Activated B cell treated with CpG ODN at 0.5 μM for 24 hours (primary cell): ENCODE results near the gene LTBP2. TPM values are rescaled to one million over a fixed set of nuclear protein-coding genes. Genes with fewer than 3 reads are reported as not detected.
"Not testable (repeated sequence)": the region's sequence is repeated elsewhere in the genome, so short reads cannot be mapped to it uniquely, and the experiment has no call there.

Experiments
- ATAC-seq: fragments of 200-7000 bp; cut with Tn5 transposase; one replicate; pipeline ENCODE4 v1.10.0; 2021; ENCODE audit warnings: low read depth, mild to moderate bottlenecking, moderate library complexity
- CTCF ChIA-PET: fragments of 350-600 bp; sonication (Branson Sonifier 250); formaldehyde crosslinking; loops from one replicate; lab custom pipeline; 2021; ENCODE audit warnings: antibody characterized with exemption; lab: Charles Lee
- POLR2A ChIA-PET: fragments of 350-600 bp; sonication (Branson Sonifier 250); formaldehyde crosslinking; loops from one replicate; lab custom pipeline; 2021; ENCODE audit warnings: antibody characterized with exemption; lab: Charles Lee
- DNase-seq: peaks from one replicate; pipeline ENCODE4 v3.0.0; 2022
- H3K27ac Mint-ChIP-seq: one replicate; pipeline ENCODE4 v1.8.0; 2020; ENCODE audit warnings: mixed read lengths
- H3K27me3 Mint-ChIP-seq: one replicate; pipeline ENCODE4 v1.8.0; 2021; ENCODE audit warnings: mixed read lengths
- H3K36me3 Mint-ChIP-seq: one replicate; pipeline ENCODE4 v1.8.0; 2021; ENCODE audit warnings: low read depth, mixed read lengths
- H3K4me1 Mint-ChIP-seq: one replicate; pipeline ENCODE4 v1.8.0; 2021; ENCODE audit warnings: mixed read lengths
- H3K4me3 Mint-ChIP-seq: one replicate; pipeline ENCODE4 v1.8.0; 2020; ENCODE audit warnings: mild to moderate bottlenecking, mixed read lengths
- H3K9me3 Mint-ChIP-seq: one replicate; pipeline ENCODE4 v1.8.0; 2020; ENCODE audit warnings: mixed read lengths
- CTCF ChIP-seq: fragments of 200-600 bp; IDR thresholded peaks from one replicate; pipeline ENCODE4 v1.8.0; 2022; ENCODE audit warnings: antibody characterized with exemption, mild to moderate bottlenecking
- intact Hi-C: fragments of 100-400 bp; cut with micrococcal nuclease; formaldehyde crosslinking; loops from one replicate; pipeline ENCODE4 v1.15.1; 2024
- total RNA-seq: library from RNA; stranded (reverse); gene quantifications from 2 replicates; pipeline ENCODE4 v1.2.3, GENCODE V29; 2022

Gene LTBP2
- total RNA-seq, 1 donor from 2014 or later: 0.11 TPM

GRCh38 chr14:74456684-74457564, 155.1 kb downstream of the LTBP2 start:
- Mint-ChIP-seq H3K27me3 (peaks cover 9% of the 10 kb centered on the region), H3K4me3 (no peak overlapping the region), H3K9me3 (no peaks in the 10 kb centered on the region), H3K36me3 (no peaks in the 10 kb centered on the region), H3K27ac (no peak overlapping the region), H3K4me1 (no peaks in the 10 kb centered on the region)
- CTCF ChIA-PET: no interaction called here
- ATAC-seq (no peak), DNase-seq (no peak)
- no peak for TF ChIP-seq CTCF
- intact Hi-C loops: no loop called here
- POLR2A ChIA-PET: no interaction called here

GRCh38 chr14:74454397-74454796, 157.6 kb downstream of the LTBP2 start:
- H3K9me3 Mint-ChIP-seq, ATAC-seq, H3K4me3 Mint-ChIP-seq, POLR2A ChIA-PET, H3K27ac Mint-ChIP-seq, H3K4me1 Mint-ChIP-seq, DNase-seq, H3K36me3 Mint-ChIP-seq, intact Hi-C loops, CTCF ChIA-PET, H3K27me3 Mint-ChIP-seq: not testable (repeated sequence)

Other genes starting within 250 kb of the LTBP2 start
- not detected in 2 replicates for gene SYNDIG1L, start 186.0 kb downstream of the LTBP2 start, total RNA-seq
- 61.7 and 69.4 TPM in 2 replicates for gene NPC2, start 118.9 kb downstream of the LTBP2 start, total RNA-seq
- gene ISCA2, start 118.5 kb downstream of the LTBP2 start, total RNA-seq: 35.0 and 35.3 TPM in 2 replicates
- 46.5 and 49.7 TPM in 2 replicates for gene AREL1, start 100.8 kb upstream of the LTBP2 start, total RNA-seq
- gene FCF1, start 100.9 kb upstream of the LTBP2 start, total RNA-seq: 49.4 and 49.5 TPM in 2 replicates
- gene YLPM1, start 151.1 kb upstream of the LTBP2 start, total RNA-seq: 68.5 and 85.9 TPM in 2 replicates